Osteocyte (in vitro differentiated cells): ENCODE measurements around the gene SGPL1. TPM values are rescaled to one million over a fixed set of nuclear protein-coding genes. Genes with fewer than 3 reads are reported as not detected.

Source experiments
- DNase-seq: peaks from one replicate; pipeline ENCODE4 v3.0.0; 2021; ENCODE audit warnings: mixed read lengths; ENCODE audit not compliant: unreplicated experiment; ENCODE audit errors: extremely low spot score
- H3K27ac Mint-ChIP-seq: one replicate; pipeline ENCODE4 v1.8.0; 2021; ENCODE audit warnings: mild to moderate bottlenecking, mixed read lengths; ENCODE audit not compliant: unreplicated experiment
- H3K27me3 Mint-ChIP-seq: one replicate; pipeline ENCODE4 v1.8.0; 2021; ENCODE audit warnings: mixed read lengths; ENCODE audit not compliant: unreplicated experiment
- H3K36me3 Mint-ChIP-seq: one replicate; pipeline ENCODE4 v1.8.0; 2021; ENCODE audit warnings: mixed read lengths; ENCODE audit not compliant: unreplicated experiment
- H3K4me1 Mint-ChIP-seq: one replicate; pipeline ENCODE4 v1.8.0; 2021; ENCODE audit warnings: mixed read lengths; ENCODE audit not compliant: unreplicated experiment
- H3K4me3 Mint-ChIP-seq: one replicate; pipeline ENCODE4 v1.8.0; 2021; ENCODE audit warnings: mild to moderate bottlenecking, moderate library complexity, mixed read lengths; ENCODE audit not compliant: unreplicated experiment
- H3K9me3 Mint-ChIP-seq: one replicate; pipeline ENCODE4 v1.8.0; 2021; ENCODE audit warnings: mixed read lengths; ENCODE audit not compliant: unreplicated experiment
- total RNA-seq: library from RNA; stranded (reverse); gene quantifications from 2 replicates; pipeline ENCODE4 v1.2.1, GENCODE V29; 2021
- TF ChIP-seq, protein P1 (sequence below): fragments of 200-600 bp; sonication (generic); IDR thresholded peaks from 2 replicates; pipeline ENCODE4 v1.5.0; 2021; ENCODE audit warnings: antibody characterized with exemption, mild to moderate bottlenecking, moderate library complexity

The SGPL1 gene
- total RNA-seq, 1 donor from 2014 or later: 58.1 TPM

DNA sequence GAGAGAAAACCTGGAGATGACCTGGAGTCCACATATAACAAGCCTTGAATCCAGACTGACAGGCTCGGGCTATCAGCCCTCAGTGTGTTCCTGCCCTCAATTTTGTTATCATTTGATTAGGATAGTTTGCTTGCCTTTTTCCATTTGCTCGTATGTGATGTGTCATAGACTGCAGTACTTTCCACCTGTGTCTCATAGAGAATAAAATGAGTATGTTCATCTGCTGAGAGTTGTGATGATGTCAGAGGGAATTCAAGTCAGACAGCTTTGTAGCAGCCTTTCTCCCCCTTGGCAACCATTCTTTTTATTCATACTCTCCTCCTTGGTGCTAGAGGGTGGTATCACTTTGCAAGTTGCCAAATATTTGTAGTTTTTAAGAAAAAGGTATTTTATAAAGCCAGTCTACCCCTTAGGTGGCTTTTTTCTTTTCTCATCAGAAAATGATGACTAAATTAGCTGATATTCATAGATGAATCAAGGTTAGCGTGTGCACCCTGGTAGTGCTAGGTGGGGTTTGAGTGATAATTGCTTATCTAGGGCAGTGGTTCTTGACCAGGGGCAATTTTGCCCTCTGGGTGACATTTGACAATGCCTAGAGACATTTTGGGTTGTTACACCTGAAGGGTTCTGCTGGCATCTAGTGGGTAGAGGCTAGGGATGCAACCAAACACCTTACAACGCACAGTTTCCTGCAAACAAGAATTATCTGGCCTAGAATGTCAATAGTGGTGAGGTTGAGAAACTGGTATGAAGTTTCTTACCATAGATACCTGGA is 5.4 kb downstream of the SGPL1 start:
- H3K36me3 Mint-ChIP-seq: peaks cover 32% of the 10 kb centered on the region
- DNase-seq: no peak
- no peak overlapping the region for H3K4me3 Mint-ChIP-seq
- no peaks in the 10 kb centered on the region for H3K9me3 Mint-ChIP-seq
- no peaks in the 10 kb centered on the region for H3K27me3 Mint-ChIP-seq
- TF ChIP-seq, protein P1, sequence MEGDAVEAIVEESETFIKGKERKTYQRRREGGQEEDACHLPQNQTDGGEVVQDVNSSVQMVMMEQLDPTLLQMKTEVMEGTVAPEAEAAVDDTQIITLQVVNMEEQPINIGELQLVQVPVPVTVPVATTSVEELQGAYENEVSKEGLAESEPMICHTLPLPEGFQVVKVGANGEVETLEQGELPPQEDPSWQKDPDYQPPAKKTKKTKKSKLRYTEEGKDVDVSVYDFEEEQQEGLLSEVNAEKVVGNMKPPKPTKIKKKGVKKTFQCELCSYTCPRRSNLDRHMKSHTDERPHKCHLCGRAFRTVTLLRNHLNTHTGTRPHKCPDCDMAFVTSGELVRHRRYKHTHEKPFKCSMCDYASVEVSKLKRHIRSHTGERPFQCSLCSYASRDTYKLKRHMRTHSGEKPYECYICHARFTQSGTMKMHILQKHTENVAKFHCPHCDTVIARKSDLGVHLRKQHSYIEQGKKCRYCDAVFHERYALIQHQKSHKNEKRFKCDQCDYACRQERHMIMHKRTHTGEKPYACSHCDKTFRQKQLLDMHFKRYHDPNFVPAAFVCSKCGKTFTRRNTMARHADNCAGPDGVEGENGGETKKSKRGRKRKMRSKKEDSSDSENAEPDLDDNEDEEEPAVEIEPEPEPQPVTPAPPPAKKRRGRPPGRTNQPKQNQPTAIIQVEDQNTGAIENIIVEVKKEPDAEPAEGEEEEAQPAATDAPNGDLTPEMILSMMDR: no peak
- H3K4me1 Mint-ChIP-seq: peaks cover 19% of the 10 kb centered on the region
- no peak overlapping the region for H3K27ac Mint-ChIP-seq

DNA sequence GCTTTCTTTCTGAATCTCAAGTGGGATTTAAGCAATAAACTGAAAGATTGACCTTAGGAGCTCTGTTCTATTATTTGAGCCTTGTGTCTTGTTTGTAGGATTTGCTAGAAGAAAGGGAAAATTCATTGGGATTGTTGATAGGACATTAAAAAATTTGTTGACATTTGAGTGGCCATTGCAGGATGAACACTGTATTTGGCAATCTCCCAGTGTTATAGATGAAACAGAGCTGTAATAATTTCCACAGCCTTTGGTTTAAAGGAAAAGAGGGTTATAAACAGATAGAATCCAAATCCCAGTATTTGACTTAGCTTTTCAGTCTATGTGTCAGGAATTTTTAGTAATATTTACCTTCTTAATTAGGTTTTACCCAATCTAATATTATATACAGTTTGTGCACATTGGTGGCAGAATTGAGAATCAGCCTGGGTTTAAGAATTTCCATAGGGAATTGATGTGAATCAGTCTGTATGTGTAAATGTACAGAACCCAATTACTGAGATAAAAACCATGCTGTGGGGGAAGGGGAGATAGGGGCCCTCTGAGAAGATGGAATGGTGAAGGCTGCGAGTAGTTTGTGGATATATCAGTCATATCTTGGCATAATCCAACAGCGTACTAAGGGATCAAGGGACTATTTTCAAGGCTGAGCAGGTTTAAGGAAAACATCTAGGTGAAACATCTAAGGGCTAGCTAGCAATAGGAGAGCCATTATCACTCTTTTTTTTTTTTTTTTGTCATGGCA is 6.5 kb downstream of the SGPL1 start:
- Mint-ChIP-seq H3K4me3 (no peak overlapping the region), H3K9me3 (no peaks in the 10 kb centered on the region), H3K27me3 (no peaks in the 10 kb centered on the region), H3K4me1 (peaks cover 10% of the 10 kb centered on the region), H3K27ac (no peak overlapping the region), H3K36me3 (peaks cover 35% of the 10 kb centered on the region)
- TF ChIP-seq, protein P1: no peak
- no peak for DNase-seq

DNA sequence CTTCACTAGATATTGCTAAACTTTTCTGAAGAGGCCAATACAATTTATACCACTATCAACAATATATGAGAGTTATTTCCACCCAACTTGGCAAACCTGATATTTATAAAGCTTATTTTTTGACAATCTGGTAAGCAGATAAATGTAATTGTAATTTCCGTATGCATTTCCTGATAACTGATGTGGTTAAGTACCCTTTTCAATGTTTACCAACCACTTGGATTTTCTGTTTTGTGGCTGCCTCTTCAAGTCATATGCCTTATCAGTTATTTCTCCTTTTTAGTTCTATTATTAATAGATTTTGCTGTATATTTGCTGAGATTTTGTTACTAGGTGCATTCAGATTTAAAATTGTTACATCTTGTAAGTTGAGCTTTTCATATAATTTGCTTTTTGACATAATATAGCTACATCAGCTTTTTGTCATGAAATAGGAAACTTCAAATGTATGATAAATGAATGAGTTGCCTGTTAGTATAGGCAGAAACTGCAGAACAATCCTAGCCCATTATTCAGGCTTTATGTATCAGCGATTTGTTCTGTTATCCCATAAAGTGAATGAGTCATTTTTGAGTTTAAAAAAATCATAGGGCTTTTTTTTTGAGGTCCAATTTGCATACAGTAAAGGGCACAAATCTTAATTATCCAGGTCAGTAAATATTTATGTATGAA is 11.5 kb downstream of the SGPL1 start:
- DNase-seq: no peak
- H3K4me3 Mint-ChIP-seq: no peak overlapping the region
- H3K4me1 Mint-ChIP-seq: peaks cover 7% of the 10 kb centered on the region
- H3K36me3 Mint-ChIP-seq: peaks cover 32% of the 10 kb centered on the region
- no peaks in the 10 kb centered on the region for H3K27me3 Mint-ChIP-seq
- no peak overlapping the region for H3K27ac Mint-ChIP-seq
- TF ChIP-seq, protein P1: no peak
- H3K9me3 Mint-ChIP-seq: no peaks in the 10 kb centered on the region

DNA sequence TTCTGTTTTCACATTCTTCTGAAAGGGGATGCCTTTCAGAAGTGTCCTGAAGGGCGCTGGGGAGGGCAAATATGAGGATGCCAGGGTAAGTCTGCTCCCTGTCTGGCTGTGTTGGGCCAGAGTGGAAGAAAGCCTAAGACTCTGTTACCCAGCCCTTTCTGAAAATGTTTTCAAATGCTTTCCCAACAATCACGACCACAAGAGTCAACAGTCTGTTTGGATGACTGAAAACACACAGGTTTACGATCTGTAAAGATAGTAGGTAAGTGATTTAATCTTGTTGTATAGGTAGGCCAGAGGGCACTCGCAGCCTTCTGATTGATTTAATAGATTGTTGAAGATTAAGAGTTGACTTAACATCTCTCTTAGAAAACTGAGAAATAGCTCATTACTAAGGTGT is 13.2 kb downstream of the SGPL1 start:
- no peaks in the 10 kb centered on the region for H3K27me3 Mint-ChIP-seq
- no peak overlapping the region for H3K27ac Mint-ChIP-seq
- H3K4me1 Mint-ChIP-seq: peaks cover 24% of the 10 kb centered on the region
- TF ChIP-seq, protein P1: no peak
- H3K36me3 Mint-ChIP-seq: peaks cover 33% of the 10 kb centered on the region
- no peak overlapping the region for H3K4me3 Mint-ChIP-seq
- H3K9me3 Mint-ChIP-seq: no peaks in the 10 kb centered on the region
- DNase-seq: no peak

DNA sequence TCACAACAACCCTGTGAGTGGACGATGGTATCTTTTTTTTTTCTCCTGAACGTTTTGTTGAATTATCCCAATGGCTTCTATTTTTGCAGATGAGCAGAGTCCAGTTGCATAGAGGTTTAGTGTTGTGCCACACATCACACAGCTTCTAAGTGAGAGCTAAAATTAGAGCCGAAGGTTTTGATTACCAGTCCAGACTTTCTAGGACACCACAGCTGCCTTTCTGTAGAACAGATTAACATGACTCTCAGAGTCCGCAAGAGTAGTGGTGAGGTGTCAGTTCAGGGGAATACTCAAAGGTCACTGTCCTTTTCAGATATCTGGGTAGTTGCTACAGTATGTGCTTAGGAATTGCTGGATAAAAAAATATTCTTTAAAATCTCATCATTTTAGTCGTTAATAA is 13.8 kb downstream of the SGPL1 start:
- Mint-ChIP-seq H3K4me1 (peaks cover 31% of the 10 kb centered on the region), H3K27ac (no peak overlapping the region), H3K36me3 (peaks cover 28% of the 10 kb centered on the region), H3K4me3 (no peak overlapping the region), H3K27me3 (no peaks in the 10 kb centered on the region), H3K9me3 (no peaks in the 10 kb centered on the region)
- DNase-seq: no peak
- TF ChIP-seq, protein P1: no peak
